ENCODE data around the gene NRIP1.

NRIP1 gene

GRCh38 chr21:15009837-15010363, 54.9 kb downstream of the NRIP1 start:
- DNase-seq = no peak

- DNase-seq = no peak
Observed at GRCh38 chr21:15007716-15008296, 57.0 kb downstream of the NRIP1 start.

- DNase-seq = no peak
Observed at GRCh38 chr21:15006594-15007230, 58.1 kb downstream of the NRIP1 start.

- peak in 6 of 51 donors; percentile 1 to 8 (median 4) for DNase-seq
Observed at GRCh38 chr21:15005391-15005790, 59.4 kb downstream of the NRIP1 start.

- DNase-seq = no peak
Observed at GRCh38 chr21:15004721-15005370, 60.0 kb downstream of the NRIP1 start.

GRCh38 chr21:15003463-15004135, 61.2 kb downstream of the NRIP1 start:
- DNase-seq = peak in 1 of 51 donors; percentile 15

GRCh38 chr21:15001857-15002606, 62.8 kb downstream of the NRIP1 start:
- DNase-seq = no peak

GRCh38 chr21:15001113-15001512, 63.7 kb downstream of the NRIP1 start:
- DNase-seq = no peak

- DNase-seq = no peak
Observed at GRCh38 chr21:15000081-15000480, 64.7 kb downstream of the NRIP1 start.

- no peak for DNase-seq
Observed at GRCh38 chr21:14998784-14999183, 66.0 kb downstream of the NRIP1 start.

GRCh38 chr21:14998336-14998735, 66.5 kb downstream of the NRIP1 start:
- no peak for DNase-seq

- no peak for DNase-seq
Observed at GRCh38 chr21:14995695-14996490, 68.9 kb downstream of the NRIP1 start.

- no peak for DNase-seq
Observed at GRCh38 chr21:14995226-14995625, 69.6 kb downstream of the NRIP1 start.

- DNase-seq = no peak
Observed at GRCh38 chr21:14993115-14993514, 71.7 kb downstream of the NRIP1 start.

GRCh38 chr21:14991957-14992356, 72.8 kb downstream of the NRIP1 start:
- no peak for DNase-seq

GRCh38 chr21:14989359-14989758, 75.4 kb downstream of the NRIP1 start:
- no peak for DNase-seq

GRCh38 chr21:14988760-14989159, 76.0 kb downstream of the NRIP1 start:
- DNase-seq = no peak

GRCh38 chr21:14987370-14988170, 77.2 kb downstream of the NRIP1 start:
- no peak for DNase-seq

GRCh38 chr21:14985306-14985705, 79.5 kb downstream of the NRIP1 start:
- DNase-seq = no peak

- no peak for DNase-seq
Observed at GRCh38 chr21:14982336-14982735, 82.5 kb downstream of the NRIP1 start.

Measured in hypothalamus (tissue), 51 donors.